OCI-LY7 (cell line): ENCODE data around the gene LIN9. TPM values are rescaled to one million over a fixed set of nuclear protein-coding genes. Genes with fewer than 3 reads are reported as not detected.

Experiments used
- BruUV-seq: library from RNA; stranded (reverse); fragments of 400-500 nt; replicated peaks from 2 replicates; lab custom pipeline; 2021; lab: Mats Ljungman, UMichigan
- CTCF ChIA-PET: fragments of 300-600 bp; sonication (Branson Sonifier 250); formaldehyde crosslinking; loops from one replicate; lab custom pipeline; 2022; ENCODE audit warnings: antibody characterized with exemption; ENCODE audit not compliant: unreplicated experiment; lab: Charles Lee
- POLR2A ChIA-PET: fragments of 300-600 bp; sonication (Branson Sonifier 250); formaldehyde crosslinking; loops from one replicate; lab custom pipeline; 2022; ENCODE audit warnings: antibody characterized with exemption; lab: Charles Lee
- DNase-seq: peaks from one replicate; pipeline ENCODE4 v3.0.0-alpha.2; 2015; ENCODE audit warnings: low spot score
- H2AFZ ChIP-seq: fragments of 200-600 bp; sonication (generic), shearing (Covaris generic); 2 replicates; pipeline ENCODE4 v1.6.1; 2014; ENCODE audit warnings: mild to moderate bottlenecking, antibody characterized with exemption, low read length, moderate library complexity
- H3K27ac ChIP-seq: fragments of 200-600 bp; sonication (generic); 2 replicates; pipeline ENCODE4 v1.5.1; 2014; ENCODE audit warnings: mixed run types, low read depth, mild to moderate bottlenecking, moderate library complexity, low read length, inconsistent platforms; ENCODE audit not compliant: poor library complexity, severe bottlenecking
- H3K36me3 ChIP-seq: fragments of 200-600 bp; sonication (generic); 2 replicates; pipeline ENCODE4 v1.6.1; 2014; ENCODE audit warnings: mild to moderate bottlenecking, antibody characterized with exemption, low read length, moderate library complexity, mixed read lengths; ENCODE audit not compliant: insufficient read depth
- H3K4me1 ChIP-seq: fragments of 200-600 bp; sonication (generic); 2 replicates; pipeline ENCODE4 v1.5.1; 2014; ENCODE audit warnings: mild to moderate bottlenecking, low read length; ENCODE audit not compliant: insufficient read depth, poor library complexity, severe bottlenecking
- H3K4me2 ChIP-seq: fragments of 200-600 bp; sonication (generic); 2 replicates; pipeline ENCODE4 v1.6.1; 2014; ENCODE audit warnings: mild to moderate bottlenecking, low read length
- H3K4me3 ChIP-seq: fragments of 200-600 bp; sonication (generic); 2 replicates; pipeline ENCODE4 v1.5.1; 2014; ENCODE audit warnings: mild to moderate bottlenecking, low read depth, low read length; ENCODE audit not compliant: poor library complexity, severe bottlenecking
- H3K79me2 ChIP-seq: fragments of 200-600 bp; sonication (generic); 2 replicates; pipeline ENCODE4 v1.6.1; 2016; ENCODE audit warnings: low read depth, mild to moderate bottlenecking, low read length, moderate library complexity, mixed read lengths; ENCODE audit not compliant: insufficient read depth
- H3K9me2 ChIP-seq: fragments of 200-600 bp; sonication (generic); 2 replicates; pipeline ENCODE4 v1.6.1; 2016; ENCODE audit warnings: mild to moderate bottlenecking, low read length, mixed read lengths; ENCODE audit not compliant: insufficient read depth
- H3K9me3 ChIP-seq: fragments of 200-600 bp; sonication (generic); 2 replicates; pipeline ENCODE4 v1.6.1; 2014; ENCODE audit warnings: mild to moderate bottlenecking, mixed run types, low read length, mixed read lengths
- H4K20me1 ChIP-seq: fragments of 200-600 bp; sonication (generic); 2 replicates; pipeline ENCODE4 v1.6.1; 2014; ENCODE audit warnings: mild to moderate bottlenecking, antibody characterized with exemption, low read length, moderate library complexity, mixed read lengths; ENCODE audit not compliant: insufficient read depth
- CTCF ChIP-seq: fragments of 200-600 bp; sonication (generic); conservative IDR thresholded peaks from 2 replicates; pipeline ENCODE4 v1.5.1; 2014; ENCODE audit warnings: mild to moderate bottlenecking, antibody characterized with exemption, low read length, moderate library complexity, mixed read lengths
- EZH2phosphoT487 ChIP-seq: fragments of 200-600 bp; sonication (generic); IDR thresholded peaks from 2 replicates; pipeline ENCODE4 v1.6.1; 2018; ENCODE audit warnings: low read depth, borderline replicate concordance, mild to moderate bottlenecking, mixed run types, antibody characterized with exemption, low read length, moderate library complexity, mixed read lengths
- intact Hi-C: fragments of 100-400 bp; cut with micrococcal nuclease; formaldehyde crosslinking; loops from one replicate; pipeline ENCODE4 v1.10.0; 2022; ENCODE audit not compliant: unreplicated experiment
- total RNA-seq, 2 experiments: library from RNA; depleted of rRNA in 1 of 2; stranded (reverse); fragments of >200 nt in 1 of 2; shearing (Covaris generic) in 1 of 2; gene quantifications; 2 replicates each; pipeline ENCODE4 v1.2.3, GENCODE V29; 2014 to 2022

The LIN9 gene
- total RNA-seq, 2 experiments from 2014 or later: 19.7 to 20.1 TPM

DNA sequence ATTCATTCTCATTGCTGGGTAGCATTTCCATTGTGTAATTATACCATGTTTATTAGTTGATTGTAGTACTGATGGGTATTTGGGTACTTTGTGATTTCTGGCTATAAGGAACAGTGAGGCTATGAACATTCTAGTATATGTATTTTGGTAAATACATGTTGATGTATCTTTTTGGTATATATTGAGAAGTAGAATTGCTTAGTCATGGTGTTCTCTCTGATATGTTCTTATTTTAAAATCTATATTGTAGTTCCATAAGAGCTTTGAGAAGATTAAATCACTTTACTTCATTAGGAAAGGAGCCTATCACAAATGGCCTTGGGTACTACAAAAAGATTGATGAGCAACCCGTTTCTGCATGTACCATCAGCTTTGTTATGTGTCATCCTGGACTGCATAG is 72.1 kb downstream of the LIN9 start:
- Histone ChIP-seq H3K4me1 (peaks cover 57% of the 10 kb centered on the region), H4K20me1 (no peaks in the 10 kb centered on the region), H3K4me2 (no peak overlapping the region), H3K4me3 (no peak overlapping the region), H3K36me3 (peaks cover 58% of the 10 kb centered on the region), H3K9me3 (no peaks in the 10 kb centered on the region), H2AFZ (no peak overlapping the region), H3K27ac (no peak overlapping the region), H3K79me2 (peaks cover 5% of the 10 kb centered on the region; the same call in 1 of the 2 replicates), H3K9me2 (no peaks in the 10 kb centered on the region)
- intact Hi-C loops: no loop called here
- POLR2A ChIA-PET: interaction anchor here (0.6 to 1.0 kb wide), 2 partner anchors 57 to 1121 kb away, joined by 3 read pairs; no protein-coding TSS in a partner anchor
- BruUV-seq: no TSS peak
- DNase-seq: no peak
- TF ChIP-seq EZH2phosphoT487 (no peak), CTCF (no peak)
- CTCF ChIA-PET: no interaction called here

DNA sequence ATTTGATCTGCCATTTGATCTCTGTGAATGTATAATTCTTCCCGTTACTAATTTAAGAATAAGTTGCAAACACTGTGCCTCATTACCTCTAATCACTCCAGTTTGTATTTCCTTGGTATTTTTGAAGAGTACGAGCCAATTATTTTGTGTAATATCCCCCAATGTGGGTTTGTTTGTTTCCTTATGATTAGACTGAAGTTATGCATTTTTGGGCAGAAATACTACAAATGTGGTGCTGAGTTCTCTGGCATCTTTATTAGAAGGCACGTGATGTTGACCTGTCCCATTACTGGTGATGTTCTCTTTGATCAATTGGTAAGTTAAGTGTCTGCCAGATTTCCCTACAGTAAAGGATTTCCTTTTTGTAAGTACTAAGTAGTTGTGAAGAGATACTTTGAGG is 75.2 kb downstream of the LIN9 start:
- peak overlapping the region; percentile 81 for H3K27ac ChIP-seq
- TF ChIP-seq CTCF (no peak), EZH2phosphoT487 (no peak)
- peaks cover 13% of the 10 kb centered on the region; the same call in 1 of the 2 replicates for H3K79me2 ChIP-seq
- ChIA-PET CTCF (interaction anchor here (1.0 kb wide), 1 partner anchor 70 kb away, joined by 3 read pairs; no protein-coding TSS in a partner anchor), POLR2A (interaction anchor here (0.9 to 1.7 kb wide), 8 partner anchors 8 to 108 kb away, joined by 3 to 10 read pairs (median 3); no protein-coding TSS in a partner anchor)
- peak overlapping the region; percentile 60 for H3K4me3 ChIP-seq
- peaks cover 54% of the 10 kb centered on the region for H3K36me3 ChIP-seq
- peak overlapping the region; percentile 73 for H3K4me2 ChIP-seq
- H3K4me1 ChIP-seq: peaks cover 56% of the 10 kb centered on the region
- TSS peak; percentile 96 for BruUV-seq
- H2AFZ ChIP-seq: peak overlapping the region; percentile 15; the same call in 1 of the 2 replicates
- H4K20me1 ChIP-seq: no peaks in the 10 kb centered on the region
- intact Hi-C loops: loop anchor here (2.0 kb wide), 1 partner anchor 75 kb away; the partner anchor contains the start of gene LIN9
- DNase-seq: no peak
- H3K9me3 ChIP-seq: no peaks in the 10 kb centered on the region
- H3K9me2 ChIP-seq: no peaks in the 10 kb centered on the region

DNA sequence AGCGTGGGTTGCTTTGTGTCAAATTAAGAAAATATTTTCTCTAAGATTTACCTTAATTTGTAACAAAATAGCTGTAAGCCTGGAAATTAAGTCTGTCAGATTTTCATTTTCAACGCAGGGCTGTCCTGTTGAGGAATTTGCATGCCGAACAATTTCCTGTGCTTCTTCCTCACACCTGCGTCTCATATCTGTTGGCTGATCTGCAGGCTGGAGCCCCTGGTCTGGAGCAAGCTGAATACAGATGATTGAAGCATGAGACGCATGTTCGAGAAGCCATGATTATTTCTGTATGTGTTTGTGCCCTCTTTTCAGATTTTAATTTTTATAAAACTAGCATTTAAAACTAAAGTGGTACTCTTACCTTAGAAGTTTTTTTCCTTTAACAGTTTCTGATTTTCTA is 75.7 kb downstream of the LIN9 start:
- ChIA-PET POLR2A (interaction anchor here (0.6 to 1.7 kb wide), 14 partner anchors 9 to 789 kb away, joined by 3 to 10 read pairs (median 4); partner anchors contain the start of gene MIXL1), CTCF (interaction anchor here (1.0 kb wide), 2 partner anchors 10 to 70 kb away, joined by 3 to 4 read pairs; partner anchors contain the start of gene MIXL1)
- Histone ChIP-seq H3K27ac (peak overlapping the region; percentile 81), H3K4me1 (peaks cover 51% of the 10 kb centered on the region), H3K4me3 (peak overlapping the region; percentile 60), H2AFZ (peak overlapping the region; percentile 15; the same call in 1 of the 2 replicates), H3K4me2 (peak overlapping the region; percentile 73), H3K9me3 (no peaks in the 10 kb centered on the region), H3K79me2 (peaks cover 13% of the 10 kb centered on the region; the same call in 1 of the 2 replicates), H3K9me2 (no peaks in the 10 kb centered on the region), H3K36me3 (peaks cover 49% of the 10 kb centered on the region), H4K20me1 (no peaks in the 10 kb centered on the region)
- BruUV-seq: no TSS peak
- TF ChIP-seq EZH2phosphoT487 (no peak), CTCF (no peak)
- peak; percentile 93 for DNase-seq
- intact Hi-C loops: loop anchor here (2.0 kb wide), 1 partner anchor 76 kb away; the partner anchor contains the start of gene LIN9
